AG04449 (cell line): Measurements from ENCODE around the gene IL17D.

Experiments used
- CTCF ChIA-PET: fragments of 350-600 bp; formaldehyde crosslinking; extraction: SDS; loops from one replicate; lab custom pipeline; 2021; ENCODE audit warnings: antibody characterized with exemption; lab: Yijun Ruan, JAX
- POLR2A ChIA-PET: fragments of 400-600, 350-600 bp; formaldehyde crosslinking; extraction: SDS; loops from one replicate; lab custom pipeline; 2020; ENCODE audit warnings: antibody characterized with exemption, inconsistent platforms; lab: Yijun Ruan, JAX
- DNase-seq: peaks from one replicate; pipeline ENCODE4 v3.0.0-alpha.2; 2010; ENCODE audit warnings: low read depth, low spot score
- H3K4me3 ChIP-seq: 2 replicates; pipeline ENCODE4 v1.5.1; 2011; ENCODE audit warnings: low read depth, mild to moderate bottlenecking, control low read depth, low read length
- CTCF ChIP-seq: IDR thresholded peaks from one replicate; pipeline ENCODE4 v1.5.1; 2011; ENCODE audit warnings: mild to moderate bottlenecking, moderate library complexity, low read length, control low read depth, inconsistent platforms; ENCODE audit not compliant: insufficient read depth; ENCODE audit errors: missing control alignments

Gene IL17D

GRCh38 chr13:20686167-20686566, 17.3 kb upstream of the IL17D start:
- POLR2A ChIA-PET = interaction anchor here (0.6 kb wide), 2 partner anchors 19 to 275 kb away, joined by 3 to 4 read pairs; no protein-coding TSS in a partner anchor

GRCh38 chr13:20686863-20687579, 16.5 kb upstream of the IL17D start:
- DNase-seq = no peak
- H3K4me3 ChIP-seq = no peak overlapping the region
- no peak for TF ChIP-seq CTCF
- POLR2A ChIA-PET = interaction anchor here (0.6 kb wide), 1 partner anchor 275 kb away, joined by 4 read pairs; no protein-coding TSS in a partner anchor
- CTCF ChIA-PET = interaction anchor here (1.5 to 1.8 kb wide), 3 partner anchors 12 to 18 kb away, joined by 3 to 6 read pairs (median 4); no protein-coding TSS in a partner anchor

More at GRCh38 chr13:20686167-20686566, 17.3 kb upstream of the IL17D start:
- no peak for DNase-seq
- H3K4me3 ChIP-seq = no peak overlapping the region
- no peak for TF ChIP-seq CTCF
- CTCF ChIA-PET = no interaction called here

- TF ChIP-seq CTCF = no peak
- ChIA-PET CTCF (interaction anchor here (1.6 kb wide), 1 partner anchor 15 kb away, joined by 3 read pairs; no protein-coding TSS in a partner anchor), POLR2A (no interaction called here)
- H3K4me3 ChIP-seq = no peak overlapping the region
- DNase-seq = no peak
These were observed 14.2 kb upstream of the IL17D start for GRCh38 chr13:20689291-20689690.

GRCh38 chr13:20691616-20692015, 11.9 kb upstream of the IL17D start:
- POLR2A ChIA-PET = no interaction called here
- CTCF ChIA-PET = no interaction called here
- TF ChIP-seq CTCF = no peak
- H3K4me3 ChIP-seq = no peak overlapping the region
- no peak for DNase-seq

GRCh38 chr13:20696073-20696472, 7.4 kb upstream of the IL17D start:
- H3K4me3 ChIP-seq = no peak overlapping the region
- no peak for DNase-seq
- TF ChIP-seq CTCF = no peak
- ChIA-PET CTCF (no interaction called here), POLR2A (no interaction called here)

GRCh38 chr13:20699715-20700114, 3.8 kb upstream of the IL17D start:
- H3K4me3 ChIP-seq = no peak overlapping the region
- ChIA-PET POLR2A (interaction anchor here (0.7 kb wide), 1 partner anchor 18 kb away, joined by 3 read pairs; no protein-coding TSS in a partner anchor), CTCF (interaction anchor here (0.8 to 1.2 kb wide), 2 partner anchors 12 to 36 kb away, joined by 3 read pairs; no protein-coding TSS in a partner anchor)
- DNase-seq = no peak
- TF ChIP-seq CTCF = no peak
